ENCODE results near the gene RNF113B.

DNA sequence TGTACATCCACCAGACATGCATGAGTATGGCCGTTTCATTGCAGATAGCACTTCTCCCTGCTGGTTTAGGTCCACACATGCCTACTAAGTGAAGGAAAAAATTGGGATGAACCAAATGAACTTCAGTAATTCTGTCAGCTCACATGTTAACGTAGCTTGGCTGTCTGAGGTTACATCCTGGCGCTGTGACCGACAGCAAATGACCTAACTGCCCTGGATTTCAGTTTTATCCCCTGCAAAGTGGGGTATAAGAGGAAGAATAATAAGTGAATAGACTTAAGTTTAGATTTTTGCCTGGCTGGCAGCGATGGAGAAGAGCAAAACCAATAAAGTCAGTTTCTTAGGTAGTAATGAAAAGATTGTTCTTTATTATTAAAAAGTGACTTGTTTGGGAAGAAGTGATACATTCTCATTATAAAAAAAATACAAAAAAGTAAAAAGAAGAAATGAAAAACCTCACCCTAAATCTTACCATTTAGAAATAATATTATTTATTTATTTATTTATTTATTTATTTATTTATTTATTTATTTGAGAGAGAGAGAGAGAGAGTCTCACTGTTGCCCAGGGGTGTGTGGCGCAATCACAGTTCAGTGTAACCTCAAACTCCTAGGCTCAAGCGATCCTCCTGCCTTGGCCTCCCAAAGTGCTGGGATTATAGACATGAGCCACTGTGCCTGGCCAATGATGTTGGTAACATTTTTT lies 4.2 kb upstream of the RNF113B start:
- no peak for TF ChIP-seq ZFX (IDR thresholded peaks at IDR 0.05; ENCODE audit: borderline replicate concordance)
- TF ChIP-seq, protein P1, sequence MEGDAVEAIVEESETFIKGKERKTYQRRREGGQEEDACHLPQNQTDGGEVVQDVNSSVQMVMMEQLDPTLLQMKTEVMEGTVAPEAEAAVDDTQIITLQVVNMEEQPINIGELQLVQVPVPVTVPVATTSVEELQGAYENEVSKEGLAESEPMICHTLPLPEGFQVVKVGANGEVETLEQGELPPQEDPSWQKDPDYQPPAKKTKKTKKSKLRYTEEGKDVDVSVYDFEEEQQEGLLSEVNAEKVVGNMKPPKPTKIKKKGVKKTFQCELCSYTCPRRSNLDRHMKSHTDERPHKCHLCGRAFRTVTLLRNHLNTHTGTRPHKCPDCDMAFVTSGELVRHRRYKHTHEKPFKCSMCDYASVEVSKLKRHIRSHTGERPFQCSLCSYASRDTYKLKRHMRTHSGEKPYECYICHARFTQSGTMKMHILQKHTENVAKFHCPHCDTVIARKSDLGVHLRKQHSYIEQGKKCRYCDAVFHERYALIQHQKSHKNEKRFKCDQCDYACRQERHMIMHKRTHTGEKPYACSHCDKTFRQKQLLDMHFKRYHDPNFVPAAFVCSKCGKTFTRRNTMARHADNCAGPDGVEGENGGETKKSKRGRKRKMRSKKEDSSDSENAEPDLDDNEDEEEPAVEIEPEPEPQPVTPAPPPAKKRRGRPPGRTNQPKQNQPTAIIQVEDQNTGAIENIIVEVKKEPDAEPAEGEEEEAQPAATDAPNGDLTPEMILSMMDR (IDR thresholded peaks at IDR 0.05), result no peak
